ENCODE data around the gene ZNF524. TPM values are rescaled to one million over a fixed set of nuclear protein-coding genes. Genes with fewer than 3 reads are reported as not detected.

The ZNF524 gene
- total RNA-seq, 1 experiment from 2014 or later, result 11.1 TPM

- H3K9me3 Mint-ChIP-seq (ENCODE audit: unreplicated experiment), result peaks cover 9% of the 10 kb centered on the region
- H3K4me1 ChIP-seq, result peaks cover 5% of the 10 kb centered on the region
- peaks cover 14% of the 10 kb centered on the region for H3K4me1 Mint-ChIP-seq (ENCODE audit: low read depth, unreplicated experiment)
- intact Hi-C loops (cut with micrococcal nuclease; ENCODE audit: unreplicated experiment), result no loop called here
- H3K27ac Mint-ChIP-seq (ENCODE audit: unreplicated experiment), result no peak overlapping the region
- no peak for TF ChIP-seq CTCF (IDR thresholded peaks at IDR 0.05; ENCODE audit: insufficient read depth in 1 of 2, low read depth in 1 of 2, low read length in 1 of 2, severe bottlenecking in 1 of 2, unreplicated experiment in 1 of 2)
- no peaks in the 10 kb centered on the region for H3K9me3 ChIP-seq
- no peaks in the 10 kb centered on the region for H3K27me3 Mint-ChIP-seq (ENCODE audit: insufficient read depth, unreplicated experiment)
- H3K27me3 ChIP-seq (replicated peaks; ENCODE audit: control insufficient read depth, insufficient read depth, low read length), result no peaks in the 10 kb centered on the region
- ChIA-PET CTCF (no interaction called here), POLR2A (interaction anchor here (2.6 kb wide), 1 partner anchor 14 kb away, joined by 21 read pairs; no protein-coding TSS in a partner anchor)
- peaks cover 60% of the 10 kb centered on the region for H3K36me3 Mint-ChIP-seq (ENCODE audit: insufficient read depth, unreplicated experiment)
- H3K4me3 ChIP-seq (ENCODE audit: low read depth, low read length), result peak overlapping the region; percentile 70
- H3K36me3 ChIP-seq (ENCODE audit: control insufficient read depth, insufficient read depth, low read length), result no peaks in the 10 kb centered on the region; the same call in none of the 2 replicates
- no peak for DNase-seq
- H3K4me3 Mint-ChIP-seq (ENCODE audit: unreplicated experiment), result peak overlapping the region; percentile 87
- BruUV-seq (replicated peaks), result no TSS peak
Observed at GRCh38 chr19:55600662-55601028, 557 bp downstream of the ZNF524 start.

- TF ChIP-seq CTCF (IDR thresholded peaks at IDR 0.05; ENCODE audit: insufficient read depth in 1 of 2, low read depth in 1 of 2, low read length in 1 of 2, severe bottlenecking in 1 of 2, unreplicated experiment in 1 of 2), result no peak
- H3K4me3 ChIP-seq (ENCODE audit: low read depth, low read length), result peak overlapping the region; percentile 70
- ChIA-PET CTCF (no interaction called here), POLR2A (interaction anchor here (2.6 kb wide), 1 partner anchor 14 kb away, joined by 21 read pairs; no protein-coding TSS in a partner anchor)
- no peaks in the 10 kb centered on the region for H3K27me3 ChIP-seq (replicated peaks; ENCODE audit: control insufficient read depth, insufficient read depth, low read length)
- peaks cover 17% of the 10 kb centered on the region for H3K4me1 Mint-ChIP-seq (ENCODE audit: low read depth, unreplicated experiment)
- peaks cover 60% of the 10 kb centered on the region for H3K36me3 Mint-ChIP-seq (ENCODE audit: insufficient read depth, unreplicated experiment)
- DNase-seq, result no peak
- H3K36me3 ChIP-seq (ENCODE audit: control insufficient read depth, insufficient read depth, low read length), result no peaks in the 10 kb centered on the region; the same call in none of the 2 replicates
- H3K4me3 Mint-ChIP-seq (ENCODE audit: unreplicated experiment), result peak overlapping the region; percentile 87
- peaks cover 9% of the 10 kb centered on the region for H3K9me3 Mint-ChIP-seq (ENCODE audit: unreplicated experiment)
- H3K27ac Mint-ChIP-seq (ENCODE audit: unreplicated experiment), result no peak overlapping the region
- no peaks in the 10 kb centered on the region for H3K9me3 ChIP-seq
- intact Hi-C loops (cut with micrococcal nuclease; ENCODE audit: unreplicated experiment), result no loop called here
- H3K4me1 ChIP-seq, result peaks cover 5% of the 10 kb centered on the region
- no TSS peak for BruUV-seq (replicated peaks)
- no peaks in the 10 kb centered on the region for H3K27me3 Mint-ChIP-seq (ENCODE audit: insufficient read depth, unreplicated experiment)
Observed at GRCh38 chr19:55601084-55601483, 996 bp downstream of the ZNF524 start.

- Mint-ChIP-seq H3K4me3 (ENCODE audit: unreplicated experiment) (no peak overlapping the region), H3K36me3 (ENCODE audit: insufficient read depth, unreplicated experiment) (peaks cover 56% of the 10 kb centered on the region), H3K9me3 (ENCODE audit: unreplicated experiment) (peaks cover 9% of the 10 kb centered on the region), H3K27me3 (ENCODE audit: insufficient read depth, unreplicated experiment) (no peaks in the 10 kb centered on the region), H3K4me1 (ENCODE audit: low read depth, unreplicated experiment) (peaks cover 26% of the 10 kb centered on the region), H3K27ac (ENCODE audit: unreplicated experiment) (no peak overlapping the region)
- no TSS peak for BruUV-seq (replicated peaks)
- Histone ChIP-seq H3K36me3 (ENCODE audit: control insufficient read depth, insufficient read depth, low read length) (no peaks in the 10 kb centered on the region; the same call in none of the 2 replicates), H3K27me3 (replicated peaks; ENCODE audit: control insufficient read depth, insufficient read depth, low read length) (no peaks in the 10 kb centered on the region), H3K4me3 (ENCODE audit: low read depth, low read length) (no peak overlapping the region), H3K4me1 (peaks cover 12% of the 10 kb centered on the region), H3K9me3 (no peaks in the 10 kb centered on the region)
- no peak for TF ChIP-seq CTCF (IDR thresholded peaks at IDR 0.05; ENCODE audit: insufficient read depth in 1 of 2, low read depth in 1 of 2, low read length in 1 of 2, severe bottlenecking in 1 of 2, unreplicated experiment in 1 of 2)
- ChIA-PET CTCF (no interaction called here), POLR2A (no interaction called here)
- intact Hi-C loops (cut with micrococcal nuclease; ENCODE audit: unreplicated experiment), result no loop called here
- DNase-seq, result no peak
Observed at GRCh38 chr19:55602104-55603001, 2.3 kb downstream of the ZNF524 start.

All from Caco-2 (cell line).